ENCODE results near the gene USP36. TPM values are rescaled to one million over a fixed set of nuclear protein-coding genes. Genes with fewer than 3 reads are reported as not detected.
"Not testable (repeated sequence)": the region's sequence is repeated elsewhere in the genome, so short reads cannot be mapped to it uniquely, and the experiment has no call there.

The USP36 gene
- total RNA-seq, 1 donor from 2014 or later, result 41.8 TPM

DNA sequence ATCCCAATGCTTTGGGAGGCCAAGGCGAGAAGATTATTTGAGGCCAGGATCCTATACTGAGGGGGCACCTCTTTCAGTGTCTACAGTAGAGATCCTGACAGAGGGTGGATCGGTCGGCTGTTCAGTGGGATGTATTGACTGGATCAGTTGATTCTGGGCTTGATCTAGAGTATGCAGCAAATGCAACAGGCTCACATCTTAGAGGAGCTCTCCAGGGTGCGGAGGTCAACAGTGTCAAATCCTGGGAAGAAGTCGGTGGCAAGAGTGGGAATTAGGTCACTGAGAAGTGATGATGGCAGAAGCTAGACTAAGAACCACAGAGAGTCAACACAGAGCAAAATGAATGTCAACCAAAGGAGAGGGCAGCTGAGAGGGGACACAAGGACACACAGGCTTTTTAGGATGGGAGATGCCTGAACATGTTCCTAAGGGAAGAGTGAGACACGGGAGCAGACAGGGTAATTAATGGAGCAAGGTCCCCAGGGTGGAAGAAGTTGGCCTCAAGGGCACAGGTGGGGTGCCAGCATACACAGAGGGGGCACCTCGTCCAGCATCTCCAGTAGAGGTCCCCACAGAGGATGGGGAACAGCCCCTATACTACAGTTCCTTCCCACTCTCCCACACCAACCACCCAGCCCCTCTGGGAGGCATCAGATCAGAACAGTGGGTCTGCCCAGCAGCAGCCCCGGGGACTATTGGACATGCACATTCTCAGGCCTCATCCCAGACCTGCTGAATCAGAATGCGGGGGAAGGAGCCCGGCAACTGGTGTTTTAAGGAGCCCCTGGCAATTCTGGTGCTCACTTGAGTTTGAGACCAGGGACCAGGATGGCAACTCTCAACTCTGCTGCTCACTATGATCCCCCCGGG, 48.5 kb downstream of the USP36 start:
- no peak for DNase-seq (ENCODE audit: low spot score)

DNA sequence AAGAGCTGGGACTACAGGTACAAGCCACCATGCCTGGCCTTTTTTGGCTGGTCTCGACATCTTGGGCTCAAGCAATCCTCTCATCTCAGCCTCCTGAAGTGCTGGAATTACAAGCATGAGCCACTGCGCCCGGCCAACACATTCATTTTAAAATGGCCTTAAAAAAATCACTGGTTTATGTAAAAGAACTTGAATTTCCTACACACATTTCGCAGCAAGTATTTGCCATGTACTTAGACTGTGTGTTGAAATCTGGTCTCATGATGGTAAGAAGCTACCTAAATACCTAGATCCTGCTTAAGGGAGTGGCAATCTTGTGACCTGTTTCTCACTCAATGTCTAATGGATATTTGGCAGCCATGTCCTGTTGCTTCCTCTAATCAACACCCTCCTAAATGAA, 50.1 kb downstream of the USP36 start:
- DNase-seq (ENCODE audit: low spot score), result no peak

DNA sequence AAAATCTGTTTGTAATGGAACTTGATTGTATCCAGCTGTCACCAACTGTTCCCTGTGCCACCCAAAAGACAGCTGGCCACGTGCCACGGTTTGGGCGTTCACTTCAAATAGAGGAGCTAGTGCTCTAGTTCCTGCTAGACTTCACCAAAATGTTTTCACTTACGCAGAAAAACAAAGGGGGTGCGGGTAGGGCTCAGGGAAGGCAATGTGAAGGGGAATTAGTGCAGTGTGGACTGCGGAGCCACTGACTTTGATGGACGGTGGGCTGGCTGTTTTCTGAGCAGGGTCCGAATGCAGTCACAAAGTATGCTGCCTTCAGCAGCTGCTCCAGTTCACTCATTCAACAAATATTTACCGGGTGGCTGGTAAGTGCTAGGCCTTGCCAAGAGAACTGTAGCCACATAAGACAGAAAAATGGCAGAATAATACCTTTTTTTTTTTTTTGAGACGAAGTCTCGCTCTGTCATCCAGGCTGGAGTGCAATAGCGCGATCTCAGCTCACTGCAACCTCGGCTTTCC, 50.9 kb downstream of the USP36 start:
- no peak for DNase-seq (ENCODE audit: low spot score)

DNA sequence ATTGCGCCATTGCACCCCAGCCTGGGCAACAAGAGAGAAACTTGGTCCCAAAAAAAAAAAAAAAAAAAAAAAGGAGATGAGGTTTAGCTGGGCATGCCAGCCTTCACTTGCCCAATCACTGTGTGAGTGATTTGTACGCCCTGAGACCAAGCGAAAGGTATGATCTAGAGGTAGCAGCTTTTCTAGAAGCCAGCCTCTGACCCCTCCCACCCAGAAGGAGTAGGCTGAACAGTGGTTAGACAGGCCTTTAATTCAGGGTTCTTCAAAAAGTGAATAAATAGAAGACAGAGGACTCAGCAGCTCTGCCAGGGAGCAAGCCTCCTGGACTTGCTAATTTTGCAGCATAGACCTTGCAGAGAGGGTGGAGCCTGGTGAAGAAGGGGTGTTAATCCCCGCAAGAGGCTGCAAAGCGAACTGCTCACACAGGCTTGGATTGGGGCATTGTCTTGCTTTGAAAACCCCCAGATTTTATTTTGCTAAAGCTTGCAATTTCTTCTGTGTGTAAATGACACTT, 51.4 kb downstream of the USP36 start:
- no peak for DNase-seq (ENCODE audit: low spot score)

DNA sequence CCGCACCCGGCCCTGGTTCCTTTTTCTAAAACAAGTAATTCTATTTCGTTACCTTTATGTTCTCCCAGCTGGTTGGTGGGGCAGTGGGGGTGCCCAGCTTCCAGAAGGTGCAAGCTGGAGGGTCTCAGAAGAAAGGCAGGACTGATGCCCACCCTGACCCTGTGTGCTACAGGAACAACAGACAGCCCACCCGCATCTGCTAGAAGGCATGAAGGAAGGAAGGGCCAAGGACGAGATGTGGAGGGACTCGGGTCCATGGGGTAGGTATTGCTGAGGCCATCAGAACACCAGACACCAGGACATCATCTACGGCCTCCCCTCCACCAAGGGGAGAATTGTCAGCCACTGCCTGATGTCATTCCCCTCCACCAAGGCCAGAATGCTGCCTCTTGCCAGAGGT, 52.2 kb downstream of the USP36 start:
- DNase-seq (ENCODE audit: low spot score), result no peak

DNA sequence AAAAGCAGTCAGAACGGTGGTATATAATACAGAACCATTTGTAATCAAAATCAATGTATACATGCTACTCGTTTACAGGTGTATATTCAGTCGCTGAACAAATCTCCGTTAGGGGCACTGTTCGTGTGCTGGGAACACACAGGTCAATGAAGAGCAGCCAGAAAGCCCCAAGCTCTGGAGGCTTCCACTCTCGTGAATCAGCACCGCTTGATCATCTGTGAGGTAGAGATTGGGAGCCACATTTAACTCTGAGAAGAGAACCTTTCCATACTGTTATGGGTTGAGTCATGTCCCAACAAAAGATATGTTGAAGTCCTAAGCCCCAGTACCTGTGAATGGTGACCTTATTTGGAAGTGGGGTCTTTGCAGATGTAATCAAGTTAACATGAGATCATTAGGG, 53.2 kb downstream of the USP36 start:
- DNase-seq (ENCODE audit: low spot score), result no peak

DNA sequence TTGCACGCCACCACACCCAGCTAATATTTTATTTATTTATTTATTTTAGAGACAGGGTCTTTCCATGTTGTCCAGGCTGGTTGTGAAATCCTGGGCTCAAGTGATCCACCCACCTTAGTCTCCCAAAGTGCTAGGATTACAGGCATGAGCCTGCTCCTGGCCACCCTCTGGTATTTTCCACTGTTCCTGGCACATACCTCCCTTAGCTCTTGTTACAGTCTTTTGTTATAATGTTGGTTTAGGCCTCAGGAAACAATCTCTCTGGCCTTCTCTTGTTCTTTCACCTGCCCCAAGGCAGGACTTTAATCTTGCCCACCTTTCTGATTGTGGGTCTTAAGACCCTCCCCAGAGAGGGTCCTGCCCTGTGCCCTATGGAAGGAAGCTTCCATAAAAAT, 55.0 kb downstream of the USP36 start:
- DNase-seq (ENCODE audit: low spot score), result no peak

DNA sequence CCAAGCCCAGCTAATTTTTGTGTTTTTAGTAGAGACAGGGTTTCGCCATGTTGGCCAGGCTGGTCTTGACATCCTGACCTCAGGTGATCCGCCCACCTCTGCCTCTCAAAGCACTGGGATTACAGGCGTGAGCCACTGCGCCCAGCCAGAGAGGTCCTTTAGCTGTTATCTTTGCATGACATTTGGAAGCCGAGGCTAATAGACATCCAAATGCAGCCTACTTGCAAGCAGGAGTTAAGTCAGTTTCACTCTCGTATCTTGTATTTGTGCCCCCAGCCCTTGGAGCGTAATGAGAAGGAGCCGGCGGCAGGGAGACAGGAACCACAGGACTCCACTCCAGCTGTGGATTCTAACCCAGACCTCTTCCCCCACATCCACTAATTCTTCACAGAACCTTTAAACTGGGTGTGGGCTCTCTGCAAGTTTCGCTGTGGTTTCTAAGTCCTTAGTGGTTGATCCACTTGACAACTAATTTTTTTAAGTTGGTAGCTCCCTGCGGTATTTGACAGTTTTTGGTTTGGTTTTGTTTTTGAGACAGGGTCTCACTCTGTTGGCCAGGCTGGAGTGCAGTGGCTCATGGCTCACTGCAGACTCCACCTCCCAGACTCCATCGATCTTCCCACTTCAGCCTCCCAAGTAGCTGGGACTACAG, 55.5 kb downstream of the USP36 start:
- no peak for DNase-seq (ENCODE audit: low spot score)

DNA sequence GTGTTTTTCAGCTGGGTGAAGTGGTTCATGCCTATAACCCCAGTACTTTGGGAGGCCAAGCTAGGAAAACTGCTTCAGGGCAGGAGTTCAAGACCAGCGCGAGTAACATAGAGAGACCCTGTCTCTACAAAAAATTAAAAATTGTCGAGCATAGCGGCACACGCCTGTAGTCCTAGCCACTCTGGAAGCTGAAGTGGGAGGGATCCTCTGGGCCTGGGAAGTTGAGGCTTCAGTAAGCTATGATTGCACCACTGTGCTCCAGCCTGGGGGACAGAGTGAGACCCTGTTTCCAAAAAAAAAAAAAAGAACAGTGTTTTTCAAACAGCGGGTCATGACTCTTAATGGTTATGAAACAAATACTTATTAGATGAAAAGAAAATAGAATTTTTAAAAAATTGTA, 56.3 kb downstream of the USP36 start:
- no peak for DNase-seq (ENCODE audit: low spot score)

DNA sequence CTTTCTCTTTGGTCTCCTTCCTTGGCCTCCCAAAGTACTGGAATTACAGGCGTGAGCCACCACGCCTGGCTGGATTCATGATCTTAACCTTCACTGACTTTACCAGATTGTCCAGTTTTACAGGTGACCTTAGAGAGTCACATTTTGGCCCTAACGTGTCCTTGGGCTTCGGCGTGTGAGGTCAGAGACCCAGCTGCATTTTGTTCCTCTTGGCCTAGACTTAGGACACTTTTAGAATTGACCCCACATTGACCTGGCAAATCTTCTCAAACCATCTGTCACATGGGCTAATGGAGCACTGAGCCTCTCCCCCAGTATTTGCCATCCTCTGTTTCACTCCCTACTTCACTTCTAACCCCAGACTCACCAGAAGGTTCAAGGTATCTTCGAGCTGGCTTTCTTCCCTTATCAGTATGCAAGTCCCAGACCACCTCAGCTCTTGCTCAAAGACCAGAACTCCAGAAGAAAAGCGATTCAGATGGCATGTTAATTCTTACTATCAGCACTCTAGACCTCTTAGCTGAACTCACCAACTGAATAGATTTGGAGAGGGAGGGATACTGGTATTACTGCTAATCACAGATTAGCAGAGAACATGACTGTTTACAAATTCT, 56.8 kb downstream of the USP36 start:
- no peak for DNase-seq (ENCODE audit: low spot score)

DNA sequence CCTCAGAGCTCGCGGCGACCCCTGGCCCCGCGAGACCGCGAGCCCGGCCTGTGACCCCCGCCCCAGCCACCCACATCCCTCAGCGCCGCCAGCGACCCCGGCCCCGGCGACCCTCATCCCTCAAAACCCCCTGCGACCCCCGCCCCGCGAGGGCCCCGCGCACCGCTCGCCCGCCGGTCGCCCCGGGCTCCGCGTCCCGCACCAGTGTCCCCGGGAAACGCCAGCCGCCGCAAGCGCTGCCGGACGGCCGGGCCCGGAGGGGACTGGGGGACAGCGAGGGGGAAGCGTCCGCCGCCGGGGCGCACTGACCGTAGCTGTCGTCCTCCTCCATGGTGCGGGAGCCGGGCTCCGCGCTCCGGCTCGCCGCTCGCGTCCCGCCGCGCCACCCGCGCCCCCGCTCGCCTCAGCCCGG, 58.7 kb downstream of the USP36 start, which contains the start of gene CYTH1:
TSS of gene CYTH1 (minus strand) at position 381 of the 412 bp plus-strand sequence. CDS start at position 331, 50 bp downstream.
- DNase-seq (ENCODE audit: low spot score), result no peak

DNA sequence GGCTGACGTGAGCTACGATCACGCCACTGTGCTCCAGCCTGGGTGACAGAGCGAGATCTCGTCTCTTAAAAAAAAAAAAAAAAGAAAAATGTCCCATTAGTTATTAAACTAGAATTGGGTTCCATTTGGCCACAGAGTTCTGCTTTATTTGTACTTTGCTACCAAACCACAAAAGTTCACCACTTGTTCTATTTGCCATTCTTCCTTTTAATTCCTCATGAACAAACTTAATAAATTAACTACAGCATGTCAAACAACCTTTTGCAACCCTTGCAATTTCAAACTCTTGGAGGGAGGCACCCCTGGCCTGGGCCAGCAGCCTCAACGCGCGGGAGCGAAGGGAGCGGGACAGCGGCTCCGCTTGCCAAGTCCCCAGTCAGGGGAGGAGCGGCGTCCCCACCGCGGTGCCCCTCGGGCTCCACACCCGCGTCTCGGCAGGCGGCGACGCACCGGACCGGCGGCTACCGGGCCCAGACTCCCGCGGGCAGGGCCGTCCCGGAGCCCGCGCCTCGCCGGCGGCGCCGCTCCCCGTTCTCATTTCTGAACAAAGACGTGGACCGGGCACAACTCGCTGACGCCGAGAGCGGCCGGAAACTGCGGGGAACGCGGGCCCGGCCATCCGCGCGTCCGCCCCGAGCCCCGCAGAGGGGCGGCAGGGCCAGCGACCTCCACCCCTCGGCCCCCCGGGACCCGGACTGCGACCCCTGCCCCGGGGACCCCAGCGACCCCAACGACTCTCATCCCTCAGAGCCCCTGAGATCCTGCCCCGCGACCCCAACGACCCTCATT, 59.3 kb downstream of the USP36 start:
- DNase-seq (ENCODE audit: low spot score), result no peak

DNA sequence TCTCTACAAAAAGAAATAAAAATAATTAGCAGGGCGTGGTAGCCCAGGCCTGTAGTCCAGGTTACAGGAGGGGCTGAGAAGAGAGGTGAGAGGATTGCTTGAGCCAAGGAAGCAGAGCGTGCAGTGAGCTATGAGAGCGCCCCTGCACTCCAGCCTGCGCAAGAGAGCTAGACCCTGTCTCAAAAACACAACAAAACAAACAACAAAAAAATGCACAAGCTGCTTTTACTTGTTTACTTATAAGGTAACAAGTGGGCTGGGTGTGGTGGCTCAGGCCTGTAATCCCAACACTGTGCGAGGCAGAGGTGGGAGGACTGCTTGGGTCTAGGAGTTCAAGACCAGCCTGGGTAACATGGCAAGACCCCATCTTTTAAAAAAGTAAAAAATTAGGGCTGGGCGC, 60.3 kb downstream of the USP36 start:
- no peak for DNase-seq (ENCODE audit: low spot score)

DNA sequence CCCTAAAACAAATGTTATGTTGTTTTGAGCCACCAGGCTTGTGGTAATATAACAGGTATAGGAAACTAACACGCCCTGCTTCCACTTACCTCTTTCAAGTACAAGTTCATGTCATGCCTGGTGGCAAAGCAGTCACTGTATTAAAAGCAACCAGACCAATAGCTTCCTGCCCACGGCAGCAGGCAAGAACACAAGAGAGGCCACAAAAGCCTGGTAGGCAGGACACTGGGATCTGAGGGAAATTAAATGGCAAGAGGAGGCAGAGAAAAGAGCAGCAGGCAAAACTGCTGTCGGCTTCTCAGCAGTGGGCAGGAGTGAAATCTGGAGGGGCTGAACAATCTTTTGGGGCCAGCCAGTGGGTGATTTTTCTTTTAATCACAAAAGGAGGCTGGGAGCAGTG, 60.8 kb downstream of the USP36 start:
- no peak for DNase-seq (ENCODE audit: low spot score)

DNA sequence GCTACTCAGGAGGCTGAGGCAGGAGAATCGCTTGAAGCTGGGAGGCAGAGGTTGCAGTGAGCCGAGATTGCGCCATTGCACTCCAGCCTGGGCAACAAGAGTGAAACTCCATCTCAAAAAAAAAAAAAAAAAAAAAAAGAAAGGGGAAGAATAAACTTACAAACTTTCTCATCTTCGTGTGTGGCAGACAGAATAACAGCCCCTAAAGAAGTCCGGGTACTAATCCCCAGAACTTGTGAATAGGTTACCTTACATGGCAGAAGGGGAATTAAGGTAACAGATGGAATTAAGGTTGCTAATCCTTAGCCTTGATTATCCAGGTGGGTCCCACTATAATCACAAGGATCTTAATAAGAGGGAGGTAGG, 61.3 kb downstream of the USP36 start:
- DNase-seq (ENCODE audit: low spot score), result not testable (repeated sequence)

DNA sequence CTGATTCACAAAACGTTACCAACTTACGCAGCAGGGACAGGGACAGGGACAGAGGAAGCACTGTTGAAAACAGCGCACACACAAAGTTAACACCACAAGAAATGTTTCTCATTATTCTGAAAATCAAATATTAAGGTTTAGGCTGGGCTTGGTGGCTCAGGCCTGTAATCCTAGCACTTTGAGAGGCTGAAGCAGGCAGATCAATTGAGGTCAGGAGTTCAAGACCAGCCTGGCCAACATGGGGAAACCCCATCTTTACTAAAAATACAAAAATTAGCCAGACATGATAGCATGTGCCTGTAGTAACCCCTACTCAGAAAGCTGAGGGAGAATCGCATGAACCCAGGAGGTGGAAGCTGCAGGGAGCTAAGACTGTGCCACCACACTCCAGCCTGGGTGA, 62.7 kb downstream of the USP36 start:
- no peak for DNase-seq (ENCODE audit: low spot score)

DNA sequence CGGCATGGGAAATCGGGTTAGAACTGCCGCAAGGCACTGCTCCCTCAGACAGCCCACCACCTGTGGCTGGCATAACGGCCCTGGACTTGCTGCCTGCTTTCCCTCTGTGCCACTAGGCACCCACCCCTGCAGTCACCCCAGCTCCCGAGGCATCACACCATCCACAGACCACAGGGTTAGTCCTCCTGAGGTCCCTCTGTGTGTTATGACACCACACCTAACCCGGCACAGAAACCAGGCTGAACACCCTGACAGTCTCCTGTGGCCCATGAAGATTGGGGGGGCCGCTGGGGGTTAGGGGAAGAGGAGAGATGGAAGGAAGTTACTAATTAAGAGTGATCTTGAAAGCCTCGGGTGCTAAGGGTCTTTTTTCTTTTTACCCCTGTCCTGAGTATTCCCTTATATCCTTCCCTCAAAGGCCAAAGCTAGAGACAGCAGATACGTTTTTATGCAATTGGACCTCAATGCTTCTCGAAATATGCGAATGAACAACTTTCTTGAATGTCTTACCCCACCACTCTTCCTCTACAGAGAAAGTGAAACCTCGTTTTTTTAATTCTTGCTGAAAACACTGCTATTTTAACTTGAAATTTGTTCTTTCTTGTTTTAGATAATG, 65.5 kb downstream of the USP36 start:
- no peak for DNase-seq (ENCODE audit: low spot score)

DNA sequence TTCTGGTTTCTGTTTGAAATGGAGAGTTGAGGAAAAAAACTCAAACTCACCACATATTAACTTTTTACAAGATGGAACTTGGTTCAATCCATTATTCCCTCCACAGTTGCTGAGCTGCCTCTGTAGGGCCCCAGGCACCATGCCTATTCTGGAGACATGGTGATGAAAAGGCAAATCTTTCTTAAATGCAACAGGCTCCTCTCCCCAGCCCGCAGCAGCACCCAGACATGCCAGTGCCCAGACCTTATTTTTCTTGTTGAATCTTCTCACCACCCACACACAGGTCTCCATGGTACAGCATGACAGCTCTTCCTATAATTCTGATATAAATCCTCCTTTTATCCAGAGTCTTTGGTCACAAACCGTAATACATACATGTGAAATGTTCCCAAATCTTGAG, 66.2 kb downstream of the USP36 start:
- no peak for DNase-seq (ENCODE audit: low spot score)

DNA sequence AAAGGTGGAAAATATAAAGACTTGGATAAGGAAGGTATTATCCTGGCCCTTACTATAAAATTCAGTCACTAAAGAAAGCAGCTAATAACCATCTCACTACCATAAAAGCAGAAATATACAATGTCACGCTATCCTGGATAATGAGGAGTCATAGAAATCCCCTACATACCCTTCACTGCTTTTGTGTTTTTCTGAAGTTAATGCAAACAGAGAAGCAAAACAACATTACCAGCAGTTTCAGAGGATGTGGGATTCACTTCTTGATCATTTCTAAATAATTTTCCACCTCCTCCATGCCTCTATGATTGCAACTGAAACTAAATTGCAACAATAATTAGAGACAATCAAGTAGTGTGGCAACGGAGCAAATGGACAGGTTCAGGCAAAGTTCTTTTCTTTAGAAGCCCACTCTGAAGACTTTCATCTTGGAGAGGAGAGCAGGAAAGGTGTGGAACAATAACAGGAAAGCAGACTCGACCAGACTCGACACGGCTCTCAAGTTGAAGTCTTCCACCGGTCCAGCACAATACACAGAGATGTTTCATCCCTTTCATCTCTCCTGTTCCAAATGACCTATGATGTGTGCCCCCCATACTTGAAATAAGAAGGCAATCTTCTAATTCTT, 68.7 kb downstream of the USP36 start:
- no peak for DNase-seq (ENCODE audit: low spot score)

DNA sequence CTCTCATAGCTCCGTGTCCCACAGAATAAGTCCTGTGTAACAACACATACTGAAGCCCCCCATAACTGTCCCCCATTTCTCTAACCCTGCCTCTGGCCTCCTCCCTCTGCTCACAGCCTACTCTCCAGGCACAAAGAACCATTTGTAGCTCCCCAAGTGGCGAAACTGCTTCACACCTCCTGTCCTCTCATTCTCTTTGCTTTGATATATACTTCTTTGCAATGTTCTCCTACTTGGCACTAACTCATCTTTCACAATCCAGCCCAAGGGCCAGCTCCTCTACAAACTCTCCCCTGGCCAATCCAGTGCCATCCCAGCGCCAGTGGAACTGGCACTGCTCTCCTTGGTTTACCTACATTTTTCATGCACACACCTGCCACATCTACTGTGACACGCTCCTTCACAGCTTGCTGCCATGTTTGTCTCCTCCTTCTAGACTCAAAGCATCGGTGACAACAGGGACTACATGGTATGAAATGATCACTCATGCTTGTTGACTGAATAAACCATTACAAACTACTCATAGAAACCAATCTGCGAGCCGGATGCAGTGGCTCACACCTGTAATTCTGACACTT, 71.3 kb downstream of the USP36 start:
- DNase-seq (ENCODE audit: low spot score), result no peak
